ENCODE data around the gene C11orf91. TPM values are rescaled to one million over a fixed set of nuclear protein-coding genes. Genes with fewer than 3 reads are reported as not detected.
A peak's percentile ranks its signal among the peaks of the same experiment; 100 is the strongest.
"Not testable (repeated sequence)": the region's sequence is repeated elsewhere in the genome, so short reads cannot be mapped to it uniquely, and the experiment has no call there.

Gene C11orf91
- total RNA-seq, 1 donor from 2014 or later: 0.50 TPM

DNA sequence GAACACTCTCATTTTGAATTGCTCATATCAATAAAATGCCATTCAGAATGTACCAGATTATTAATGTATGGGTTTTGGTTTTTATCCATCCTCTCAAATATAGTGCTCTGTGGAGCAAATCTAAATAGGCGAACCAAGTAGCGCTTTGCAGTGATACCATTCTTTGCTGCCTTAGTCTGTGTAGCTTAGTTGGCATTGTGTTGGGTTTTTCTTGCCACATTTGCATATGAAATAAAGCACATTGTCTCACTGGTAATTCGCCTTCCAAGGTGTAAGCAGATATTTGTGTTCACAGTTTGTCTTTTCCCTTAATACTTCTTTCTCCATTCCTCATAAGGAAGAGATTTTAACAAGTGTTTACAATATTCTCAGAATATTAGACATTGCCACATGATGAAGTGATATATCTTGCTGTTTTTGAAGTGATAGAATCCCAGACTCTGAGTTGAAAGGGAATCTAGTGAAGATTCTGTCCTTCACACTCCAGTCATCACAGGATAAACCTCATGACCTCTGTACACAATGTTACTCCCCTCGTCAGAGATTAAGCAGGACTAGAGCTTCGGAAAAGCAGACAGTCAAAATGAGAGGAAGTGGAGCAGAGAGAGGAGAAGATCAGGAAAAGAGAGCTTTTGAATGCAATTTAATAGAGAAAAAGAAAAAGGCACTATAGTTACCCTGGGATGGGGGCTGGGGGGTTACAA, 16.5 kb downstream of the C11orf91 start:
- peaks cover 17% of the 10 kb centered on the region for H3K4me1 Mint-ChIP-seq (ENCODE audit: low read depth)
- no peak overlapping the region for H3K4me3 Mint-ChIP-seq (ENCODE audit: unreplicated experiment)
- H3K36me3 Mint-ChIP-seq (ENCODE audit: low read depth): peaks cover 1% of the 10 kb centered on the region

DNA sequence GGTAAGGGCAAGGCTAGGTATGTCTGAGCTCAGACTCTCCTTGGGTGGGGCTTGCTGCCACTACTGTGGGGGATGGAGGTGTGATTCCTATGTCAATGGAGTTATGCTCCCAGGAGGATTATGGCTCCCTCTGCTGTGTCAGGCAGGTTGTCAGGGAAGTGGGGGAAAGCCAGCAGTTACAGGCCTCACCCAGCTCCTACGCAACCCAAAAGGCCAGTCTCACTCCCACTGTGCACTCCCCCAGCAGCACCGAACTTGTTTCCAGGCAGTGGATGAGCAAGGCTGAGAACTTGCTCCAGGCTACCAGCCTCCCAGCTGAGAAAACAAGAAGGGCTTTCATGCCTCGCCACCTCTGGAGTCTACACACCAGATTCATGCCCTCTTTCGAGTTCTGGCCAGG, 18.2 kb downstream of the C11orf91 start:
- TF ChIP-seq, protein P1, sequence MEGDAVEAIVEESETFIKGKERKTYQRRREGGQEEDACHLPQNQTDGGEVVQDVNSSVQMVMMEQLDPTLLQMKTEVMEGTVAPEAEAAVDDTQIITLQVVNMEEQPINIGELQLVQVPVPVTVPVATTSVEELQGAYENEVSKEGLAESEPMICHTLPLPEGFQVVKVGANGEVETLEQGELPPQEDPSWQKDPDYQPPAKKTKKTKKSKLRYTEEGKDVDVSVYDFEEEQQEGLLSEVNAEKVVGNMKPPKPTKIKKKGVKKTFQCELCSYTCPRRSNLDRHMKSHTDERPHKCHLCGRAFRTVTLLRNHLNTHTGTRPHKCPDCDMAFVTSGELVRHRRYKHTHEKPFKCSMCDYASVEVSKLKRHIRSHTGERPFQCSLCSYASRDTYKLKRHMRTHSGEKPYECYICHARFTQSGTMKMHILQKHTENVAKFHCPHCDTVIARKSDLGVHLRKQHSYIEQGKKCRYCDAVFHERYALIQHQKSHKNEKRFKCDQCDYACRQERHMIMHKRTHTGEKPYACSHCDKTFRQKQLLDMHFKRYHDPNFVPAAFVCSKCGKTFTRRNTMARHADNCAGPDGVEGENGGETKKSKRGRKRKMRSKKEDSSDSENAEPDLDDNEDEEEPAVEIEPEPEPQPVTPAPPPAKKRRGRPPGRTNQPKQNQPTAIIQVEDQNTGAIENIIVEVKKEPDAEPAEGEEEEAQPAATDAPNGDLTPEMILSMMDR (IDR thresholded peaks at IDR 0.05): peak; percentile 45
- Mint-ChIP-seq H3K27ac (ENCODE audit: unreplicated experiment) (no peak overlapping the region), H3K27me3 (ENCODE audit: low read depth) (no peaks in the 10 kb centered on the region), H3K36me3 (ENCODE audit: low read depth) (peaks cover 8% of the 10 kb centered on the region), H3K4me3 (ENCODE audit: unreplicated experiment) (no peak overlapping the region), H3K4me1 (ENCODE audit: low read depth) (peaks cover 9% of the 10 kb centered on the region), H3K9me3 (ENCODE audit: low read depth) (peaks cover 12% of the 10 kb centered on the region)
- DNase-seq (ENCODE audit: low spot score): no peak

More for the DNA sequence above, 16.5 kb downstream of the C11orf91 start:
- Mint-ChIP-seq H3K27me3 (ENCODE audit: low read depth) (no peaks in the 10 kb centered on the region), H3K9me3 (ENCODE audit: low read depth) (peaks cover 4% of the 10 kb centered on the region), H3K27ac (ENCODE audit: unreplicated experiment) (no peak overlapping the region)
- TF ChIP-seq, protein P1 (IDR thresholded peaks at IDR 0.05): no peak
- DNase-seq (ENCODE audit: low spot score): no peak

DNA sequence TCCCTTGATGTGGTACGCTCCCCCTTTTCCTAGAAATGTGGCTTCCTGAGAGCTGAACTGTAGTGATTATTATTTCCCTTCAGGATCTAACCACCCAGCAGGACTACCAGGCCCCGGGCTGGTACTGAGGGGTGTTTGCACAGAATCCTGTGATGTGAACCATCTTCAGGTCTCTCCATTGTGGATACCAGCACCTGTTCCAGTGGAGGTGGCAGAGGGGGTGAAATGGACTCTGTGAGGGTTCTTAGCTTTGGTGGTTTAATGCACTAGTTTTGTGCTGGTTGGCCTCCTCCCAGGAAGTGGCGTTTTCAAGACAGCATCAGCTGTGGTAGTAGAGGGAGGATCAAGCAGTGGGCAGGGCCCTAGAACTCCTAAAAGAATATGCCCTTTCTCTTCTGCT, 18.6 kb downstream of the C11orf91 start:
- Mint-ChIP-seq H3K27ac (ENCODE audit: unreplicated experiment) (no peak overlapping the region), H3K36me3 (ENCODE audit: low read depth) (peaks cover 10% of the 10 kb centered on the region), H3K4me3 (ENCODE audit: unreplicated experiment) (no peak overlapping the region), H3K4me1 (ENCODE audit: low read depth) (peaks cover 9% of the 10 kb centered on the region), H3K9me3 (ENCODE audit: low read depth) (peaks cover 13% of the 10 kb centered on the region), H3K27me3 (ENCODE audit: low read depth) (no peaks in the 10 kb centered on the region)
- TF ChIP-seq, protein P1 (IDR thresholded peaks at IDR 0.05): no peak
- no peak for DNase-seq (ENCODE audit: low spot score)

DNA sequence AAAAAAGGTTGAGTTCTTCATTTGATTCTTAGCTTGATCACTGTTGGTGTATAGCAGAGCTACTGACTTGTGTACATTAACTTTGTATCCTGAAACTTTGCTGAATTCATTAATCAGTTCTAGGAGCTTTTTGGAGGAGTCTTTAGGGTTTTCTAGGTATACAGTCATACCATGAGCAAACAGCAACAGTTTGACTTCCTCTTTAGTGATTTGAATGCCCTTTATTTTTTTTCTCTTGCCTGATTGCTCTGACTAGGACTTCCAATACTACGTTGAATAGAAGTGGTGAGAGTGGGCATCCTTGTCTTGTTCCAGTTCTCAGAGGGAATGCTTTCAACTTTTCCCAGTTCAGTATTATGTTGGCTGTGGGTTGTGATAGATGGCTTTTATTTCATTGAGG, 22.0 kb downstream of the C11orf91 start:
- H3K27me3 Mint-ChIP-seq (ENCODE audit: low read depth); DNase-seq (ENCODE audit: low spot score); H3K27ac Mint-ChIP-seq (ENCODE audit: unreplicated experiment); H3K4me3 Mint-ChIP-seq (ENCODE audit: unreplicated experiment); H3K4me1 Mint-ChIP-seq (ENCODE audit: low read depth): not testable (repeated sequence)
- peaks cover 10% of the 10 kb centered on the region for H3K36me3 Mint-ChIP-seq (ENCODE audit: low read depth)
- peaks cover 15% of the 10 kb centered on the region for H3K9me3 Mint-ChIP-seq (ENCODE audit: low read depth)

DNA sequence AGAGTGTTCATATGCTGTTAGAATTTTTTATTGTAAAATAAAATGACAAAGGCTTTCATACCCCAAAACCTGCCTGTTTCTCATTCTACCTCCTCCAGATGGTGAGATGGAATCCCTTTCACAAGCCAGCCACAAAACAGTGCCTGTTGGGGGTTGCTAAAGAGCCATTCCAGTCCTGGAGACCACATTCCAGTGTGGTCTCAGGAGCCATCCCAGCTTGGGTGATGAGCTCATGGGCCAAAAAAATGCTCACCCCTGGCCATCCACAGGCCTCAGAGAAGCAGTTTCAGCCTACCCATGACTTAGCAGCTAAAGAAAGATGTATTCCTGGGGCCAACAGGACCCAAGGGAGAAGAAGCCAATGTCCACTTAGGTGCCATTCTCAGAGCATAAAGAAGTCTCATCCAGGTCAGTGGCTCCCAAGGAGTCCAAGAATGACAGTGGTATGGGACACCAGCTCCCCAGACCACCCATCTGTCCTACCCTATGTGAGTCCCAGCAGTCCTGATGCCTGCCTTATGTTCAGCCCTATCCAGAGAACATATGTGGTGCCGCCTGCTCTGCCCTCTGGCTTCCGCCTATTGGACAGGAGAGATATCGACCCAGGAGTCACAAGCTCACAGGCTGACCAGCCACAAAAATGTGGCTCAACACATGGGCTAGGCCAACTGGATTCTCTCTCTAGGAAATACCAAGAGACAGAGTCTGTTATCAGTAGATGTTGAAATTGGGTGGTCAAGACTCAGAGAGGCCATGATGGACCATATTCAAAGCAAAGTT, 26.4 kb downstream of the C11orf91 start:
- no peak for DNase-seq (ENCODE audit: low spot score)
- Mint-ChIP-seq H3K4me1 (ENCODE audit: low read depth) (peaks cover 5% of the 10 kb centered on the region), H3K4me3 (ENCODE audit: unreplicated experiment) (no peak overlapping the region), H3K36me3 (ENCODE audit: low read depth) (peaks cover 9% of the 10 kb centered on the region), H3K27me3 (ENCODE audit: low read depth) (no peaks in the 10 kb centered on the region), H3K9me3 (ENCODE audit: low read depth) (peaks cover 15% of the 10 kb centered on the region), H3K27ac (ENCODE audit: unreplicated experiment) (no peak overlapping the region)
- TF ChIP-seq, protein P1 (IDR thresholded peaks at IDR 0.05): no peak
